Vagina (tissue), 2 donors: ENCODE data around the gene SNX27. TPM values are rescaled to one million over a fixed set of nuclear protein-coding genes. Genes with fewer than 3 reads are reported as not detected.

ENCODE experiments used
- DNase-seq, 2 donors: peaks; one replicate each; pipeline ENCODE4 v3.0.0-alpha.2; 2017; ENCODE audit errors: extremely low spot score in 2 of 2
- H3K27ac ChIP-seq: fragments of 200-600 bp; sonication (generic); one replicate; pipeline ENCODE4 v1.5.1; 2019
- H3K27me3 ChIP-seq: fragments of 200-600 bp; sonication (generic); one replicate; pipeline ENCODE4 v1.5.1; 2019
- H3K36me3 ChIP-seq, 2 donors: fragments of 200-600 bp; sonication (generic); one replicate each; pipeline ENCODE4 v1.5.1; 2017 to 2019
- H3K4me1 ChIP-seq: fragments of 200-600 bp; sonication (generic); one replicate; pipeline ENCODE4 v1.5.1; 2019
- H3K4me3 ChIP-seq, 2 donors: fragments of 200-600 bp; sonication (generic); 1 replicate in 1 of 2; 2 replicates in 1 of 2; pipeline ENCODE4 v1.5.1; 2016 to 2019
- H3K9me3 ChIP-seq: fragments of 200-600 bp; sonication (generic); one replicate; pipeline ENCODE4 v1.5.1; 2019
- CTCF ChIP-seq, 3 experiments: fragments of 450-650 bp in 2 of 3; fragments of 200-600 bp in 1 of 3; sonication (generic) in 1 of 3; IDR thresholded peaks; one replicate each; pipeline ENCODE4 v1.5.1; 2017 to 2019; ENCODE audit warnings: antibody characterized with exemption in 3 of 3, mild to moderate bottlenecking in 2 of 3, moderate library complexity in 2 of 3
- POLR2A ChIP-seq, 2 donors: fragments of 450-650 bp; IDR thresholded peaks; one replicate each; pipeline ENCODE4 v1.6.1; 2017; ENCODE audit warnings: antibody characterized with exemption in 2 of 2, mild to moderate bottlenecking in 2 of 2, moderate library complexity in 2 of 2
- POLR2AphosphoS5 ChIP-seq, 2 donors: sonication (generic); formaldehyde crosslinking; IDR thresholded peaks; one replicate each; pipeline ENCODE4 v1.9.0; 2017; ENCODE audit warnings: antibody characterized with exemption in 2 of 2, mild to moderate bottlenecking in 2 of 2, low read depth in 1 of 2; ENCODE audit not compliant: insufficient read depth in 1 of 2
- intact Hi-C: fragments of 100-400 bp; cut with DNase I; formaldehyde crosslinking; loops from one replicate; pipeline ENCODE4 v1.15.1; 2023
- total RNA-seq: library from RNA; depleted of rRNA; stranded (reverse); fragments of >200 nt; gene quantifications from one replicate; pipeline ENCODE4 v1.2.3, GENCODE V29; 2016

The SNX27 gene
- total RNA-seq, 1 donor from 2014 or later: 50.6 TPM

- intact Hi-C loops: no loop called here
- no peak for DNase-seq
- H3K27ac ChIP-seq: peak overlapping the region; percentile 70
- H3K4me1 ChIP-seq: peaks cover 54% of the 10 kb centered on the region
- no peaks in the 10 kb centered on the region for H3K36me3 ChIP-seq
- H3K4me3 ChIP-seq: no peak overlapping the region
- no peaks in the 10 kb centered on the region for H3K9me3 ChIP-seq
- TF ChIP-seq POLR2A (IDR thresholded peaks at IDR 0.05) (no peak), CTCF (IDR thresholded peaks at IDR 0.05) (no peak), POLR2AphosphoS5 (IDR thresholded peaks at IDR 0.05; ENCODE audit: insufficient read depth in 1 of 2, low read depth in 1 of 2) (no peak)
- no peaks in the 10 kb centered on the region for H3K27me3 ChIP-seq
Observed at GRCh38 chr1:151621351-151621750, 9.5 kb downstream of the SNX27 start.

GRCh38 chr1:151624783-151625182 is 12.9 kb downstream of the SNX27 start:
- Histone ChIP-seq H3K4me3 (no peak overlapping the region), H3K27me3 (no peaks in the 10 kb centered on the region), H3K27ac (no peak overlapping the region), H3K4me1 (peaks cover 22% of the 10 kb centered on the region), H3K9me3 (no peaks in the 10 kb centered on the region), H3K36me3 (no peaks in the 10 kb centered on the region)
- TF ChIP-seq POLR2A (IDR thresholded peaks at IDR 0.05) (no peak), CTCF (IDR thresholded peaks at IDR 0.05) (no peak), POLR2AphosphoS5 (IDR thresholded peaks at IDR 0.05; ENCODE audit: insufficient read depth in 1 of 2, low read depth in 1 of 2) (no peak)
- no peak for DNase-seq
- intact Hi-C loops: no loop called here

GRCh38 chr1:151626740-151627334 is 15.0 kb downstream of the SNX27 start:
- Histone ChIP-seq H3K27ac (no peak overlapping the region), H3K9me3 (no peaks in the 10 kb centered on the region), H3K36me3 (no peaks in the 10 kb centered on the region), H3K4me1 (peaks cover 1% of the 10 kb centered on the region), H3K27me3 (no peaks in the 10 kb centered on the region), H3K4me3 (no peak overlapping the region)
- no peak for DNase-seq
- no peak for TF ChIP-seq POLR2A (IDR thresholded peaks at IDR 0.05)
- TF ChIP-seq CTCF (IDR thresholded peaks at IDR 0.05): no peak
- TF ChIP-seq POLR2AphosphoS5 (IDR thresholded peaks at IDR 0.05; ENCODE audit: insufficient read depth in 1 of 2, low read depth in 1 of 2): no peak
- intact Hi-C loops: no loop called here

- TF ChIP-seq POLR2A (IDR thresholded peaks at IDR 0.05) (no peak), CTCF (IDR thresholded peaks at IDR 0.05) (no peak), POLR2AphosphoS5 (IDR thresholded peaks at IDR 0.05; ENCODE audit: insufficient read depth in 1 of 2, low read depth in 1 of 2) (no peak)
- H3K4me1 ChIP-seq: no peaks in the 10 kb centered on the region
- no peaks in the 10 kb centered on the region for H3K27me3 ChIP-seq
- no peak overlapping the region for H3K4me3 ChIP-seq
- no peaks in the 10 kb centered on the region for H3K36me3 ChIP-seq
- DNase-seq: no peak
- intact Hi-C loops: no loop called here
- no peaks in the 10 kb centered on the region for H3K9me3 ChIP-seq
- H3K27ac ChIP-seq: no peak overlapping the region
Observed at GRCh38 chr1:151629278-151629677, 17.4 kb downstream of the SNX27 start.

- TF ChIP-seq CTCF (IDR thresholded peaks at IDR 0.05) (no peak), POLR2A (IDR thresholded peaks at IDR 0.05) (no peak), POLR2AphosphoS5 (IDR thresholded peaks at IDR 0.05; ENCODE audit: insufficient read depth in 1 of 2, low read depth in 1 of 2) (no peak)
- Histone ChIP-seq H3K27me3 (no peaks in the 10 kb centered on the region), H3K4me1 (peaks cover 16% of the 10 kb centered on the region), H3K36me3 (no peaks in the 10 kb centered on the region), H3K9me3 (no peaks in the 10 kb centered on the region), H3K4me3 (no peak overlapping the region), H3K27ac (no peak overlapping the region)
- DNase-seq: no peak
- intact Hi-C loops: no loop called here
Observed at GRCh38 chr1:151635479-151636072, 23.7 kb downstream of the SNX27 start.
